GM19193 (cell line): ENCODE results near the gene PRRT4.

ENCODE experiments used
- POLR2A ChIP-seq: IDR thresholded peaks from 4 replicates; pipeline ENCODE4 v1.6.1; 2011; ENCODE audit not compliant: insufficient read depth, insufficient read length; ENCODE audit errors: extremely low read depth

The PRRT4 gene

DNA sequence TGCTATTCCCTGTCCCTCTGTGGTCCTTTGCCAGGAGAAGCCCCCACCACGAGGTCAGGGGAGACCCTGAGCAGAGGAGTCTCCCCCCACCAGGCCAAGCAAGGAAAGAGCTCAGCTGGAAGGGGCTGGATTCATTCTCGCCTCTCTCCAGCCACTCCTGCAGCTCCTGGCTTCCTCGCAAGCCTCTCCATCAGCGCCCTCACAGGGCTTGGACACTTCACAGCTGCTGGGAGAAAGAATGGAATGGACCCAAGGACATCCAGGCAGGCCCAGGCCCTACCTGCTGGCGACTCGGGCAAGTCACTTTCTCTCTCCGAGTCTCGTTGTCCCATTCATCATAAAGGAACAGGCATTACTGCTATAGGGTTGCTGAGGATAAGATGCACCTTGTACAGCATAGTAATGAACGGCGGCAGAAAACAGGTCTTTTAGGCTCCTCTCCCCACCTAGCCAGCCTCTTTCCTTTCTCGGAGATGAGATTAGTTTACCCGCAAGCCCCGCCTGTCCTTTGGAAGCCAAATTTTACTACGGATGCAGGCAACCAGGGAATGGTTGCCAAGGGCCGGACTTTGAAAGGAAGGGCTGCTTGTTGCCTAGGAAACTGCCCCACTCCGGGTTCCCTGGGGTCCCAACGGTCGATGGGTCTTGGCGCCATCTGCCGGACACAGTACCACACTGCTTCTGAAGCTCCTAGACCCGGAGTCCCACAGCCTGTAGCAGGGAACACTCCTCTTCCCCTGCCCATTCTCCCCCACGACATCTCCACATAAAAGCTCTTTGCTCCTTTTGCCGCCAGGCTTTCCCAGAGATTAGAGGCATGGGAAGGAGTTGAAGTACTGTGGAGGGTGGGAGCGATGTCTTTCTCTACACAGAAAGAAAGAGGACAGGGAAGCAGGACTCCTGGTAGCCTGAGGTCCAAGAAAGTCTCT is 26.0 kb upstream of the PRRT4 start:
- TF ChIP-seq POLR2A = no peak

DNA sequence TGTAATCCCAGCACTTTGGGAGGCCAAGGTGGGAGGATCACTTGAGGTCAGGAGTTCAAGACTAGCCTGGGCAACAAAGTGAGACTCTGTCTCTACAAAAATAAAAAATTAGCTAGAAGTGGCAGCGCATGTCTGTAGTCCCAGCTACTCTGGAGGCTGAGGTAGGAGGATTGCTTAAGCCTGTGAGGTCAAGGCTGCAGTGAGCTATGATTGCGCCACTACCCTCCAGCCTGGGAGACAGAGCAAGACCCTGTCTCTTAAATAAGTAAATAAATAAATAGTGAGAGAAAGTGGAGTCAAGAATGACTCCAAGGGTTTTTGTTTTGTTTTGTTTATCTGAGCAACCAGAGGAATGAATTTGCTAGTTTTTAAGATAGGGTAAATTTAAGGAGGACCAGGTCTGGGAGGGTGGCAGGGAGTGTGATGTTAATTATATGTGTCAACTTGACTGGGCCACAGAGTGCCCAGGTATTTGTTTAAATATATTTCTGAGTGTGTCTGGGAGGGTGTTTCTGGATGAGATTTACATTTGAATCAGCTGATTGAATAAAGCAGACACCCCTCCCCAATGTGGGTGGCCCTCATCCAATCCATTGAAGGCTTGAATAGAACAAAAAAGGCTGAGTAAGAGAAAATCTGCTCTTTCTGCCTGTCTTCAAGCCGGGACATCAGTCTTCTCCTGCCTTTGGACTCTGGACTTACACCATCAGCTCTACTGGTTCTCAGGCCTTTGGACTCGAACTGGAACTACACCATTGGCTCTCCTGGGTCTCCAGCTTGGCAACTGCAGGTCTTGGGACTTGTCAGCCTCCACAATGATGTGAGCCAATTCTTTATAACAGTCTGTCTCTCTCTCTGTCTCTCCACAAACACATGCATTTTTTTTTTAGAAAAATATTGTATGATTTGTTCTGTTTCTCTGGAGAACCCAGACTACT is 24.8 kb upstream of the PRRT4 start:
- no peak for TF ChIP-seq POLR2A

DNA sequence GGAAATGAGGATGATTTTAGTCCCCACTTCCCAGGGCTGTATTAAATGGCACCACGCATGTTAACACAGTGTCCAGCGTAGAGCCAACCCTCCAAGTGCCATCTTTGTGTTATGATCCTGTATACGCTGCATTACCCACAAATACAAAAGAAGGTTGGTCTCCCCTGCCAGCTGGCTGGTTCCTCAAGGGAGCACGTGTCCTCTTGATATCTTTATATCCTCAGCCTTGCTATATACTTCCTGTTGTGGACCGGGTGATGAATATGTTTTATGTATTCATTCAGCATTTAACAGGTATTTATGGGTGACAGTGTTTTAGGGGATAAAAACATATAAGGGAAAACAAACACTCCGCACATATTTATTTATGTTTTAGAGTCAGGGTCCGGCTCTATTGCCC is 23.2 kb upstream of the PRRT4 start:
- TF ChIP-seq POLR2A = no peak

DNA sequence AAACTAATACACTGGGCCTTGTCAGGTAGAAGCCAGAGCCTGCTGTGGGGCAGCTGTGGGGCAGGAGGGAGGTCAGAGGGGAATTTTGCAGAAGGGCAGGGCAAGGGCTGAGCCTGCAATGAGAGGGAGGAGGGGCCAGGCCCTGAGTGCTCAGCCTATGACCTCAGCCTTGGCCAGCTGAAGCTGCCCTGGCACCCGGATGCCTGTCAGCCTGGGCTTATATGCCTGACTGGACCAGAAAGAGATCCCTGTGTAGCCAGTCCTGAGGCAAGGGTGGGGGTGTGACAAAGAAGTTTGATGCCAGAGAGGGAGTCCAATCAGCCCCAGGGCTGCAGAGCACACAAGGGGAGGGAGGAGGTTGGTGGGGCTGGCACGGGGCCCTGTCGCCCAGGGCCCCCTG is 22.3 kb upstream of the PRRT4 start:
- TF ChIP-seq POLR2A = no peak

DNA sequence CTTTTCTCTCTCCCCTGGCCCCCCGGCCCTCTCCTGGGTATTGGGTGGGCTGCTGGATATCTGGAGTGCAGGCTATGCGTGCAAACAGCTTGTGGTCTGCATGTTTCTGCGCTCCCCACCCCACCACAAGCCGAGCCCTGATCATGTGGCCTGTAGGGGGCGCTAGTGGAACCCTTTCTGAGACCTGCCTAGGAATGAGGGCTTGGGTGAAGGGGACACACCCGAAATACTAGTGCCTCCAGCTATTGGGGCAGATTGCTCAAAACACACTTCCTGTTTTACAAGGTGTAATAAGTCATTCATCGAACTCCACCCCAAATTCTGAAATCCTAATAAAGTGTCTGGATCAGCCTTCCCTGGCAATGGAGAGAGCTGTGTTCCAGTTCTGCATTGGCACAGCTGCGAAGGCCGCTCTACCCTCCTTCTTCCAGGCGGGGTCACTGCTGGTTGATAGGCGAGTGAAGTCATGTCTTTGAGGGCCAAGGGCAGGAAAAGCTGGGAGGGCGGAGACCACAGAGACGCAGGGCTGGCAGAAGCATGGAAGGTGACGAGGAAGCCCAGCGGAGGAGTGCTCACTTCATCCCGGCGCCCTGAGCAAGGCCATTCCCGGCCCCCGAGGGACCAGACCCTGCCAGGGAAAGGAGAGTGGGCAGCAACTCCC is 19.8 kb upstream of the PRRT4 start:
- TF ChIP-seq POLR2A = no peak

DNA sequence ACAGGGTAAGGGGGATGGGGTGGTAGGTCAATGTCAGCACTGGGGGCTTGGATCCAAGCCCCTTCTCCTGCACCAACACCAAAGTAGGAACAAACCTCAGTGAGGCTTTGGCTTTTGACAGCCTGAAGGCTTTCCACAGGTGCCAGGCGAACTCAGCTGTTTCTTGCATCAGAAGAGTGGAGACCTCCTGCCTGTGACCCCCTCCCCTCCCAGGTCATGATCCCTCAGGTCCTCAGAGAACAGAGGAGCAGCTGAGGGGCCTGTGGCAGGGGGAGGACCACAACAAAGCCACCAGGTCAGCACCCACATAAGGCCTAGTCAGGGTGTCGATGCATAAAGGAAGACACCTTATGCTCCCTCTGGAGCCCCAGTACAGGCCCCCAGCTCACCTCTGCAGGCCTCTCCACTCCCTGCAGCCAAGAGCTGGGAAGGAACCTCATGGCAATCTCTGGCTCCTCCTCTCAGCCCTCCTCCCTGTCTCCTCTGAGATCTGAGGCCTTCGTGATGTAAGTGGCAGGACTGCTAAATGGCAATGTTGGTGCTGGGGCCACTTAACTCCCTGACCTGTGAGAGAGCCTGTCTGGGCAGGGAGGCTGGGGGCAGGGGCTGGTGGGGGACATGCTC is 19.1 kb upstream of the PRRT4 start:
- TF ChIP-seq POLR2A = no peak

DNA sequence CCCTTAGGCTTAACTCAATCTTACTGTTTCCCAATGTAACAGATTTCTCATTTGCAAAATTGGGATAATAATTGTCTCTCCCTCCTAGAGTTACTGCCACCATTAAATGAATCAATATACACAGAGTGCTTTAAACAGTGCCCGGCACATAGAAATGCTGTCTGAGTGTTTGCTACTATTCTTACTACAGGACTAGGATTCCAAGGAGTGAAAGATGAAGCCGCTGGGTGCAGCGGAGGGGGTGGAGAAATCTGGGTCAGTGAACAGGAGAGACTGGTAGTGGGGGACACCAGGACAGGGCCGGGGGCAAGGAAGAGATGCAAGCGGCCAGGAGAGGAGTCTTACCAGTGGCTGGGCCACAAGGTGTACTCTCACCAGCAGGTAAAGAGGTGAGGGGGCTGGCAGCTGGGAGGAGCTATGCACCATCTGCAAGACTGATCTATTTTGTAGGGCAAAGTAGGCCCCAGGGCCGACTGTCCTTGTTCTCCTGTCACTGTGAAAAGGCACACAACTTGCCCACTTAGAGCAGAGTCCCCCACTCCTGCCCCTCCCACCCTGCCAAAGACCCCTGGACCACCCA is 18.5 kb upstream of the PRRT4 start:
- TF ChIP-seq POLR2A = no peak

DNA sequence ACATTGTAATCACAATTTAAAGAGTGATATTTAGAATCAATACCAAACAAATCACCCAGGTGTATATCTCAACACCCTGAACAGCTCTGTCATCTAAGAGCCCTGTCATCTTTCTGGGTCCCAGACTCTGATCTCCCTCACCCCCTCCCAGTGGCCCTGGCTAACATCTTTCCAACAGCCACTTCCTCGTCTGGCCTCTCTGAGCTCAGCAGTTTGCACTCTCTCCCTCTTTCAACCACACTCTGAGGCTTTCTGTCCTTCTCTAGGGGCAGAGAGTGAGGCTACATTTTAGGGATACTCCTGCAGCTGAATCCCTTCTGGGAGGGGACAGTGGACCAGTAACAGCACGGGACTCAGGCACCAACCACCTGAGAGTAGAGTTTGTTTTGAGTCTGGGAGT is 17.1 kb upstream of the PRRT4 start:
- no peak for TF ChIP-seq POLR2A

DNA sequence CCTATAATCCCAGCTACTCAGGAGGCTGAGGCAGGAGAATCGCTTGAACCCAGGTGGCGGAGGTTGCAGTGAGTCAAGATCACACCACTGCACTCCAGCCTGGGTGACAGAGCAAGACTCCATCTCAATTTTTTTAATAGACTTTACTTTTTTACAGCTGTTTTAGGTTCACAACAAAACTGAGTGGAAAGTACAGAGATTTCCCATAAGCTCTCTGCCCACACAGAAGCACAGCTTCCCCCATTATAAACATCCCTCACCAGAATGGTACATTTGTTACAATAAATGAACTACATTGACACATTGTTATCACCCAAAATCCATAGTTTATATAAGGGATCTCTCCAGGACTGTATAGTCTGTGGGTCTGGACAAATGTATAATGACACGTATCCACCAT is 14.6 kb upstream of the PRRT4 start:
- TF ChIP-seq POLR2A = no peak

DNA sequence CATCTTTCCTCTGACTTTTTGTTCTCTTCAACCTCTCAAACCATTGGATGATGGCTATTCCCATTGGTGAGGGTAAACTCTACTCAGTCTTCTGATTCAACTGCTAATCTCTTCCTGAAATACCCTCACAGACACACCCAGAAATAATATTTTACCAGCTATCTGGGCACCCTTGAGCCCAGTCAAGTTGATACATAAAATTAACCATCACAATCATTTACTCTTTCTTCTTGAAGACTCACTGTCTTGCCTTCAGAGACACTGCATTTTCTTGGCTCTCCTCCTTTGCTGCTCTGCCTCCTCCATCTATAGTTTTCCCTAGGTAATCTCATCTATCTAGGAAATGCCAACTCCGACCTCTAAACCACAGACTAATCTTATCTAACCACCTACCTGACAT is 12.6 kb upstream of the PRRT4 start:
- TF ChIP-seq POLR2A = no peak

DNA sequence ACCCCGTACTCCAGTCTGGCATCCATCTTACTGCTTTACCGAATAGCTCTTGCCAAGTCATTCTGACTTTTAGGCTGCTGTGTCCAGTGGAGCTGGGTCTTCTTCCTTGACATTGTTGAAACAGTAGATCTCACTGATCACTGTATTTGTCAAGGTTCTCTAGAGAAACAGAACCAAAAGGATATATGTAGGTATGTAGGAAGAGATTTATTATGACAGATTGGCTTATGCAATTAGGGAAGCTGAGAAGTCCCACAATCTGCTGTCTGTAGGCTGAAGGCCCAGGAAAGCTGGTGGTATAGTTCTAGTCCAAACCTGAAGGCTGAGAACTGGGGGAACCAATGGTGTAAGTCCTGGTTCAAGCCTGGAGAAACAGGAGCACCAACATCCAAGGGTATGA is 12.1 kb upstream of the PRRT4 start:
- no peak for TF ChIP-seq POLR2A

DNA sequence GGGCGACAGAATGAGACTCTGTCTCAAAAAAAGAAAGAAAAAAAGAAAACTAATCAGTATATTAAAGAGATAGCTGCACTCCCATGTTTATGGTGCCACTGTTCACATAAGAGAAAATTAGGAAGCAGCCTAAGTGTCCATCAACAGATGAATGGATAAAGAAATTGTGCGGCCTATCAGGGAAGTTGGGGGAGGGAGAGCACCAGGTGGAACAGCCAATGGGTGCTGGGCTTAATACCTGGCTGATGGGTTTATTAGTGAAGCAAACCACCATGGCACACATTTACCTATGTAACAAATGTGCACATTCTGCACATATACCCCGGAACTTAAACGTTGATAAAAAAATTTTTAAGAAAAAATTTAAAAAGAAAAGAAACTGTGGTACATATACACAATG is 9.0 kb upstream of the PRRT4 start:
- no peak for TF ChIP-seq POLR2A

DNA sequence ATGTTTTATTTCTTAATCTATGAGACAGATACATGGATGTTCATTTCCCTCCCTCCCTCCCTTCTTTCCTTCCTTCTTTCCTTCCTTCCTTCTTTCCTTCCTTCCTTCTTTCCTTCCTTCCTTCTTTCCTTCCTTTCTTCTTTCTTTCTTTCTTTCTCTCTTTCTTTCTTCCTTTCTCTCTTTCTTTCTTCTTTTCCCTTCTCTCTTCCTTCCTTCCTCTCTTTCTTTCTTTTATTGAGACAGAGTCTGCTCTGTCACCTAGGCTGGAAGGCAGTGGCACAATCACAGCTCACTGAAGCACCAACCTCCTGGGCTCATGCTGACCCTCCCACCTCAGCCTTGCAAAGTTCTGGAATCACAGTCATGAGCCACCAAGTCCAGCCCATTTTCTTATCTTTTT is 5.5 kb upstream of the PRRT4 start:
- TF ChIP-seq POLR2A = no peak

DNA sequence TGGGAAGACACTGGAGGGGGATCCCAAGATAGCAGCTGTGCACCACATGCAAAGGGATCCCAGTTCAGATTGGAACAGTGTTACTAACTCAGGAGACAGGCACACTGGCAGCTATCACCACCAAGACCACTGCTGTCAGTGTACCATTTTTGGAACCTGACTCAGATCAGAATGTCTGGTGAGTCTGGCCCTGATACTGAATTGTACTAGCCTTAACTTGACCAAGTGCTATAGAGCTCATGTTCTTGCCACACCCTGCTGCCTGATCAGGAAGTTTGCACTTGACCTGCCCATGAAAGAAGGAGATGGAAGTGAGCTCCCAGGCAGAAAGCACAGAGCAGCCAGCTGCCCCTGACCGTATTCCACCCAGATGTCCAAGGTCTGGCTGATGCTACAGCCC is 4.8 kb upstream of the PRRT4 start:
- no peak for TF ChIP-seq POLR2A
